OCI-LY3 (cell line): ENCODE measurements around the gene KDELR1.

Experiments
- H2AFZ ChIP-seq: fragments of 200-600, 300-600 bp; shearing (Covaris generic); 2 replicates; pipeline ENCODE4 v1.6.0; 2014; ENCODE audit warnings: antibody characterized with exemption, low read depth, low read length
- H3K27ac ChIP-seq: fragments of 200-600, 300-600 bp; sonication (generic); 2 replicates; pipeline ENCODE4 v1.5.1; 2014; ENCODE audit warnings: mild to moderate bottlenecking, low read length, moderate library complexity, mixed read lengths
- H3K27me3 ChIP-seq: fragments of 200-600, 300-600 bp; sonication (generic); 2 replicates; pipeline ENCODE4 v1.6.1; 2014; ENCODE audit warnings: low read depth, low read length, mixed read lengths
- H3K36me3 ChIP-seq: fragments of 200-600, 300-600 bp; sonication (generic); replicated peaks from 2 replicates; pipeline ENCODE3; 2014; ENCODE audit warnings: low read depth, low read length, mixed read lengths
- H3K4me1 ChIP-seq: fragments of 300-600, 200-600 bp; sonication (generic); 2 replicates; pipeline ENCODE4 v1.6.1; 2014; ENCODE audit warnings: low read length, mixed read lengths
- H3K4me2 ChIP-seq: fragments of 200-600, 300-600 bp; sonication (generic); 2 replicates; pipeline ENCODE4 v1.6.1; 2014; ENCODE audit warnings: low read length, mixed read lengths
- H3K4me3 ChIP-seq: fragments of 300-600, 200-600 bp; sonication (generic); 2 replicates; pipeline ENCODE4 v1.5.1; 2014; ENCODE audit warnings: antibody characterized with exemption, mild to moderate bottlenecking, low read length, moderate library complexity
- H3K79me2 ChIP-seq: fragments of 300-600, 200-600 bp; shearing (Covaris generic); 2 replicates; pipeline ENCODE4 v1.6.1; 2014; ENCODE audit warnings: mild to moderate bottlenecking, low read length, mixed read lengths
- H3K9ac ChIP-seq: fragments of 300-600, 200-600 bp; shearing (Covaris generic); 2 replicates; pipeline ENCODE4 v1.6.0; 2014; ENCODE audit warnings: mild to moderate bottlenecking, low read length, moderate library complexity
- H3K9me3 ChIP-seq: fragments of 200-600, 300-600 bp; shearing (Covaris generic); 2 replicates; pipeline ENCODE4 v1.6.1; 2014; ENCODE audit warnings: low read length, mixed read lengths; ENCODE audit not compliant: insufficient read depth
- H4K20me1 ChIP-seq: fragments of 200-600, 300-600 bp; sonication (generic); 2 replicates; pipeline ENCODE4 v1.6.1; 2016; ENCODE audit warnings: low read length, mixed read lengths; ENCODE audit not compliant: insufficient read depth
- EZH2phosphoT487 ChIP-seq: fragments of 200-600 bp; shearing (Covaris generic); IDR thresholded peaks from 2 replicates; pipeline ENCODE4 v1.6.1; 2018; ENCODE audit warnings: antibody characterized with exemption, mixed run types, low read depth
- TF ChIP-seq, protein P1 (sequence below): fragments of 200-600, 300-600 bp; sonication (generic); IDR thresholded peaks from 2 replicates; pipeline ENCODE4 v1.5.1; 2014; ENCODE audit warnings: antibody characterized with exemption, low read length, low read depth

The KDELR1 gene

DNA sequence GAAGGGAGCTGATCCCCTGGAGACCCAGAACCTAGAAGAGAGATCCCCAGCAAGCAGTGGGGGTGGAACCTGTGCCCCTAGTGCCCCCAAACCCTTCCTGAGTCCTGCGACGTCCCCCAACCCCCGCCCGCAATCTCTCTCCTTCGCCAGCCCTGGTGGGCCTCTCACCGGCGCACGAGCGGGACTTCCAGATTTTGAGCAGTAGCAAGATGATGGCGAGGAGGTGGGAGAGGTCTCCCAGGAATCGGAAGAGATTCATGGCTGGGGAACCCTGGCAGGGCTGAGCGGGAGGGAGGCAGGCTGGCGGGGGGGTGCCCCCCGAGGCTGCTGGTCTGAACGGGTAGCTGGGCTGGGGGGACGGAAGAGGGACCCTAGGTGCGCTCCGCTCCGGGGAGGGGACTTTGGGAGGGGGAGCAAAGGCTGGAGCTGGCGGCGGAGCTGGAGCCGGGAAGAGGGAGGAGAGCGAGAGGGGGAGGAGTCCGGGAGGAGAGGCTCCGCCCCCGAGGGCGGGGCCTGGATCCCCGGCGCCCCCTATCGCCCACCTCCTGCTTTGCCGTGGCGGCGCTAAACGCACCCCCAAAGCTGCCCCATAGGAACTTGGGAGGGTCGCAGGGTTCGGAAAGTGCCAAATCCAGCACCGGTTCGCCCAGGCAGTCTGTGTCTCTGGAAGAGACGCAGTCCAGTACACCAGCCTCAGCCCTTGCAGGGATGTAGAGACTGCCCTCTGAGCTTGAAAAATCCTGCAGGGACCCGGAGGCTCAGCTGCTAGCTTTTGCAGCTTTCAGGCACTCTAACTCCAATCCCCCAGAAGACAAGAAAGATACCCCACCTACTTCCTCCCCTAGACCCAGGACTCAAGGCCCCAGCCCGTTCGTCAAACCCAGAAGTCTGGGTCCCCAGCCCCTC is at the start of gene KDELR1:
Gene KDELR1, minus strand, starts transcription at position 452 of the 906 bp plus-strand sequence. Its CDS starts 193 bp downstream, at position 259.
- Histone ChIP-seq H3K9me3 (no peaks in the 10 kb centered on the region), H3K27ac (peak within 1 kb of the TSS; percentile 77), H3K4me1 (peaks cover 31% of the 10 kb centered on the region)

DNA sequence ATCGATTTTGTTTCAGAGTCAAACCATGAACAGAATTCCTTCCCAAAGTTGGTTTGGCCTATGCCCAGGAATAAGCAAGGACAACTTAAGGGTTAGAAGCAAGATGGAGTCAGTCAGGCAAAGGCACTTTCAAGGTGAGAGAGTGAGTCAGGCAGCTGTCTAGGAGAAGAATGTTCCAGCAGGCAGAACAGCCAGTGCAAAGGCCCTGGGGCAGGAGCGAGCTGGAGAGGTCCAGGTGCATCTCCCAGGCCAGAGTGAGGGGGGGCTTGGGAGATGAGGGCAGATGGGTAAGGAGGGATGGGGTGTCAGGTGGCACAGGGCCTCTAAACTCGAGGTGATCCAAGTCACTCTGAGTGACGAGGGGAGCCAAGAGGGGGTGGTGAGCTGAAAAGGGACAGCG is 45.2 kb upstream of the KDELR1 start:
- Histone ChIP-seq H3K27me3 (no peaks in the 10 kb centered on the region), H3K27ac (no peak overlapping the region), H3K79me2 (no peaks in the 10 kb centered on the region), H3K4me1 (no peaks in the 10 kb centered on the region), H2AFZ (no peak overlapping the region), H3K4me2 (no peak overlapping the region), H3K4me3 (no peak overlapping the region), H4K20me1 (no peaks in the 10 kb centered on the region), H3K36me3 (no peaks in the 10 kb centered on the region), H3K9ac (no peak overlapping the region), H3K9me3 (no peaks in the 10 kb centered on the region)
- no peak for TF ChIP-seq EZH2phosphoT487
- TF ChIP-seq, protein P1, sequence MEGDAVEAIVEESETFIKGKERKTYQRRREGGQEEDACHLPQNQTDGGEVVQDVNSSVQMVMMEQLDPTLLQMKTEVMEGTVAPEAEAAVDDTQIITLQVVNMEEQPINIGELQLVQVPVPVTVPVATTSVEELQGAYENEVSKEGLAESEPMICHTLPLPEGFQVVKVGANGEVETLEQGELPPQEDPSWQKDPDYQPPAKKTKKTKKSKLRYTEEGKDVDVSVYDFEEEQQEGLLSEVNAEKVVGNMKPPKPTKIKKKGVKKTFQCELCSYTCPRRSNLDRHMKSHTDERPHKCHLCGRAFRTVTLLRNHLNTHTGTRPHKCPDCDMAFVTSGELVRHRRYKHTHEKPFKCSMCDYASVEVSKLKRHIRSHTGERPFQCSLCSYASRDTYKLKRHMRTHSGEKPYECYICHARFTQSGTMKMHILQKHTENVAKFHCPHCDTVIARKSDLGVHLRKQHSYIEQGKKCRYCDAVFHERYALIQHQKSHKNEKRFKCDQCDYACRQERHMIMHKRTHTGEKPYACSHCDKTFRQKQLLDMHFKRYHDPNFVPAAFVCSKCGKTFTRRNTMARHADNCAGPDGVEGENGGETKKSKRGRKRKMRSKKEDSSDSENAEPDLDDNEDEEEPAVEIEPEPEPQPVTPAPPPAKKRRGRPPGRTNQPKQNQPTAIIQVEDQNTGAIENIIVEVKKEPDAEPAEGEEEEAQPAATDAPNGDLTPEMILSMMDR: no peak

More for the DNA sequence above, at the start of gene KDELR1:
- peaks cover 26% of the 10 kb centered on the region for H3K27me3 ChIP-seq
- H2AFZ ChIP-seq: peak within 1 kb of the TSS; percentile 56; the same call in 1 of the 2 replicates
- H3K36me3 ChIP-seq: peaks cover 18% of the 10 kb centered on the region
- H3K9ac ChIP-seq: peak within 1 kb of the TSS; percentile 93
- H4K20me1 ChIP-seq: no peaks in the 10 kb centered on the region
- no peak for TF ChIP-seq EZH2phosphoT487
- TF ChIP-seq, protein P1: peak; percentile 94
- peak within 1 kb of the TSS; percentile 85 for H3K4me3 ChIP-seq
- H3K79me2 ChIP-seq: peaks cover 20% of the 10 kb centered on the region
- peak within 1 kb of the TSS; percentile 90 for H3K4me2 ChIP-seq

DNA sequence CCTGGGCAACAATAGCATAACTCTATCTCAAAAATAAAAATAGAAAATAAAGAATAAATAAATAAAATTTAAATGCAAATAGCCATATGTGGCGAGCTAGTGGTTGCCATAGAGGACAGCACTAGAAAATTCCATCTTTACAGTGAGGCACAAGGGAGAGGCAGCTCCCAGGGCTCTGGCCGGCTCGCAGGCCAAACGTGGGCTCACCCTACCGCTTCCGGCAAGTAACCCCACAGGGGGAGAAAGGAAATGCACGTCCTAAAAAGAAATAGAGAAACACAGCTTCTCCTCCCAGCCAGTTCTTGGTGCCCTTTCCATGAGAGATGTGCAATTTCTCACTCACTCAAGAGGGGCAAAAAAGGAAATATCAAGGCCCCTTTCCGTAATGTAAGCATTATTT is 42.0 kb upstream of the KDELR1 start:
- H4K20me1 ChIP-seq: no peaks in the 10 kb centered on the region
- no peak overlapping the region for H2AFZ ChIP-seq
- no peak overlapping the region for H3K27ac ChIP-seq
- TF ChIP-seq, protein P1: no peak
- TF ChIP-seq EZH2phosphoT487: no peak
- H3K36me3 ChIP-seq: no peaks in the 10 kb centered on the region
- H3K27me3 ChIP-seq: no peaks in the 10 kb centered on the region
- H3K9me3 ChIP-seq: no peaks in the 10 kb centered on the region
- no peak overlapping the region for H3K4me2 ChIP-seq
- no peak overlapping the region for H3K4me3 ChIP-seq
- H3K79me2 ChIP-seq: no peaks in the 10 kb centered on the region
- no peaks in the 10 kb centered on the region for H3K4me1 ChIP-seq
- no peak overlapping the region for H3K9ac ChIP-seq

DNA sequence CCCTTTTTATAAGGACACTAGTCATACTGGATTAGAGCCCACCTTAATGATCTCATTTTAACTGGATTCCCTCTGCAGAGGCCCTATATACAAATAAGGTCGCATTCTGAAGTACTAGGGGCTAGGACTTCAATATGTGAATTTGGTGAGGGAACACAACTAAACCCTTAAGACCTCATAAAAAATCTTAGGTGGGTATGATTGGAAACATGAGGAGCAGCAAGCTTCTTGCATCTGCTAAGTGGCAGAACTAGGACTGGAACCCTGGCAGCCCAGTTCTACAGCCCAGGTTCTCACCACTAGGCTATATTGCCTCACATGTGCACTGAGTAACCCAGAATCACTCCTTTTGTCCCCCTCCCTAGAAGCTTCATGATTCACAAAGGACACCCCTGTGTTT is 37.3 kb upstream of the KDELR1 start:
- Histone ChIP-seq H3K79me2 (no peaks in the 10 kb centered on the region), H3K9ac (no peak overlapping the region), H3K36me3 (no peaks in the 10 kb centered on the region), H3K4me3 (no peak overlapping the region), H4K20me1 (no peaks in the 10 kb centered on the region), H3K27me3 (no peaks in the 10 kb centered on the region), H3K4me1 (peaks cover 11% of the 10 kb centered on the region), H3K9me3 (no peaks in the 10 kb centered on the region), H3K4me2 (no peak overlapping the region), H3K27ac (no peak overlapping the region), H2AFZ (no peak overlapping the region)
- TF ChIP-seq, protein P1: no peak
- TF ChIP-seq EZH2phosphoT487: no peak
